ENCODE results near the gene NEK1.
A peak's percentile ranks its signal among the peaks of the same experiment; 100 is the strongest.
"Not testable (repeated sequence)": the region's sequence is repeated elsewhere in the genome, so short reads cannot be mapped to it uniquely, and the experiment has no call there.

The NEK1 gene

GRCh38 chr4:169626331-169627282 lies 14.2 kb upstream of the NEK1 start:
- no peak for DNase-seq (ENCODE audit: low read depth, low spot score)
- H3K27ac ChIP-seq (ENCODE audit: low read length): no peak overlapping the region
- no peak overlapping the region for H3K4me3 ChIP-seq (ENCODE audit: low read length)
- H3K9me3 ChIP-seq (ENCODE audit: control insufficient read depth, insufficient read depth, low read length): no peaks in the 10 kb centered on the region
- WGBS (ENCODE audit: insufficient coverage, insufficient read length): no CpG with 5 or more reads among the region's 6 CpGs
- H3K36me3 ChIP-seq (ENCODE audit: control insufficient read depth, insufficient read depth, low read length): no peaks in the 10 kb centered on the region
- H3K27me3 ChIP-seq (ENCODE audit: control insufficient read depth, insufficient read depth, low read length): no peaks in the 10 kb centered on the region
- H3K4me1 ChIP-seq (ENCODE audit: control insufficient read depth, insufficient read depth, low read length): no peaks in the 10 kb centered on the region

GRCh38 chr4:169625886-169626285 lies 13.5 kb upstream of the NEK1 start:
- no peaks in the 10 kb centered on the region for H3K36me3 ChIP-seq (ENCODE audit: control insufficient read depth, insufficient read depth, low read length)
- H3K27me3 ChIP-seq (ENCODE audit: control insufficient read depth, insufficient read depth, low read length): no peaks in the 10 kb centered on the region
- H3K9me3 ChIP-seq (ENCODE audit: control insufficient read depth, insufficient read depth, low read length): no peaks in the 10 kb centered on the region
- no peak overlapping the region for H3K27ac ChIP-seq (ENCODE audit: low read length)
- no peaks in the 10 kb centered on the region for H3K4me1 ChIP-seq (ENCODE audit: control insufficient read depth, insufficient read depth, low read length)
- WGBS (ENCODE audit: insufficient coverage, insufficient read length): no CpG with 5 or more reads among the region's 5 CpGs
- DNase-seq (ENCODE audit: low read depth, low spot score): no peak
- no peak overlapping the region for H3K4me3 ChIP-seq (ENCODE audit: low read length)

GRCh38 chr4:169624012-169624411 lies 11.6 kb upstream of the NEK1 start:
- not testable (repeated sequence) for H3K4me3 ChIP-seq (ENCODE audit: low read length); H3K9me3 ChIP-seq (ENCODE audit: control insufficient read depth, insufficient read depth, low read length); H3K36me3 ChIP-seq (ENCODE audit: control insufficient read depth, insufficient read depth, low read length); H3K27ac ChIP-seq (ENCODE audit: low read length); DNase-seq (ENCODE audit: low read depth, low spot score); H3K4me1 ChIP-seq (ENCODE audit: control insufficient read depth, insufficient read depth, low read length); H3K27me3 ChIP-seq (ENCODE audit: control insufficient read depth, insufficient read depth, low read length)
- no CpG with 5 or more reads among the region's 6 CpGs for WGBS (ENCODE audit: insufficient coverage, insufficient read length)

DNA sequence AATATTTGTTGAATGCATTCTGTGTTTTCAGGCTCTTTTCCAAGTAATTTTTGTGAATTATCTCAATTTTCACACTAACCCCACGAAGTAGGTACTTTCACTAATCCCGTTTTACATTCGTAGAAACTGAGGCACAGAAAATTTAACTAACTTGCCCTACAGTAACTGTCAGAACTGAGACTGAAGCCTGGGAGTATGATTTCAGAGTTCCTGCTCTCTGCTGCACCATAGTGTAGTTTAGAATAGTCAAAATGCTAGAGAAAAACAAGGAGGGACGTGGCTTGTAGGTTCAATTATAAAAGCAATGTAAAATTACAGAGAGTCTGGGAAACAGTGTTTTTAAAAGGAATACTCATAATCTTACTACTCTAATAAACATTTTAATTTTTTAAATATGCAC lies 10.2 kb upstream of the NEK1 start:
- no peaks in the 10 kb centered on the region for H3K27me3 ChIP-seq (ENCODE audit: control insufficient read depth, insufficient read depth, low read length)
- H3K4me1 ChIP-seq (ENCODE audit: control insufficient read depth, insufficient read depth, low read length): no peaks in the 10 kb centered on the region
- no peaks in the 10 kb centered on the region for H3K9me3 ChIP-seq (ENCODE audit: control insufficient read depth, insufficient read depth, low read length)
- H3K36me3 ChIP-seq (ENCODE audit: control insufficient read depth, insufficient read depth, low read length): no peaks in the 10 kb centered on the region
- no peak overlapping the region for H3K4me3 ChIP-seq (ENCODE audit: low read length)
- no peak overlapping the region for H3K27ac ChIP-seq (ENCODE audit: low read length)
- no peak for DNase-seq (ENCODE audit: low read depth, low spot score)
- WGBS (ENCODE audit: insufficient coverage, insufficient read length): no CpG with 5 or more reads among the region's 4 CpGs

- no peaks in the 10 kb centered on the region for H3K36me3 ChIP-seq (ENCODE audit: control insufficient read depth, insufficient read depth, low read length)
- no peak overlapping the region; the same call in 1 of the 2 replicates for H3K4me3 ChIP-seq (ENCODE audit: low read length)
- H3K9me3 ChIP-seq (ENCODE audit: control insufficient read depth, insufficient read depth, low read length): no peaks in the 10 kb centered on the region
- no peak overlapping the region for H3K27ac ChIP-seq (ENCODE audit: low read length)
- no peak for DNase-seq (ENCODE audit: low read depth, low spot score)
- no peaks in the 10 kb centered on the region for H3K27me3 ChIP-seq (ENCODE audit: control insufficient read depth, insufficient read depth, low read length)
- WGBS (ENCODE audit: insufficient coverage, insufficient read length): no CpG with 5 or more reads among the region's 6 CpGs
- H3K4me1 ChIP-seq (ENCODE audit: control insufficient read depth, insufficient read depth, low read length): no peaks in the 10 kb centered on the region
These were observed 9.5 kb upstream of the NEK1 start for GRCh38 chr4:169621731-169622492.

GRCh38 chr4:169620880-169621248 lies 8.5 kb upstream of the NEK1 start:
- no CpG with 5 or more reads among the region's 14 CpGs for WGBS (ENCODE audit: insufficient coverage, insufficient read length)
- H3K27ac ChIP-seq (ENCODE audit: low read length): no peak overlapping the region
- no peak for DNase-seq (ENCODE audit: low read depth, low spot score)
- H3K9me3 ChIP-seq (ENCODE audit: control insufficient read depth, insufficient read depth, low read length): no peaks in the 10 kb centered on the region
- peak overlapping the region; percentile 46; the same call in 1 of the 2 replicates for H3K4me3 ChIP-seq (ENCODE audit: low read length)
- no peaks in the 10 kb centered on the region for H3K36me3 ChIP-seq (ENCODE audit: control insufficient read depth, insufficient read depth, low read length)
- H3K27me3 ChIP-seq (ENCODE audit: control insufficient read depth, insufficient read depth, low read length): no peaks in the 10 kb centered on the region
- H3K4me1 ChIP-seq (ENCODE audit: control insufficient read depth, insufficient read depth, low read length): no peaks in the 10 kb centered on the region

DNA sequence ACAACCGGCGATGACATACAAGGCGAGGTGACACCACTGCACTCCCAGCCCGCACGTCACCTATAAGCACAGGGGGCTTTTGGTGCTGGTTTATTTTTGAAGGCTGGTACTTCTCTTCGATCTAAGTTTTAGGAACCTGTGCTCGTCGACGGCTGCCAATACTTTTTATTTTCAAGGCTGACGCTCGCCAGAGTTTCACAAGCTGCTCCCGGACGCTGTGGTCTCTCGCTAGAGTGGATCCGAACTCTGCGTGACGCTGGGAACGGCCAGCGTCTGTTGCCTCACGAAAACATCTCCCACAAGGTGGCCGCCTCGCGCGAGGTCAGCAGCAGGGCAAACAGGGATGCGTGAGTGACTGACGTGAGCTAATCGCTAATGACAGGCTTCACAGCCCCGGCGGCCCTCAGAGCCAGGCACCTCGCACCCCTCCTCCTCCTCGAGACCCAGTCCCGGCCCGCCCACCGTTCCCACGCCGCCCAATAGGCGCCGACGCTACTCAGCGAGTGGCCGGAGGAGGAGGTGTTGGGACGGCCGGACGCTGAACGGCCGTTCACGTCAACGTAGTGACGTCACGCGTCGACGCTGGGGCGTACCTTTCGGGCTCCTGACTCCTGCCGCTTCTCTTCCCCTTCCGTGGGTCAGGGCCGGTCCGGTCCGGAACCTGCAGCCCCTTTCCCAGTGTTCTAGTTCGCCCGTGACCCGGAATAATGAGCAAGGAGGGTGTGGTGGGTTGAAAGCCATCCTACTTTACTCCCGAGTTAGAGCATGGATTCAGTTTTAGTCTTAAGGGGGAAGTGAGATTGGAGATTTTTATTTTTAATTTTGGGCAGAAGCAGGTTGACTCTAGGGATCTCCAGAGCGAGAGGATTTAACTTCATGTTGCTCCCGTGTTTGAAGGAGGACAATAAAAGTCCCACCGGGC lies 7.8 kb upstream of the NEK1 start, which contains the start of gene CLCN3:
CLCN3 (plus strand) TSS at position 621 of the 922 bp plus-strand sequence. CDS start 15,351 bp downstream, outside the sequence.
- Histone ChIP-seq H3K27me3 (ENCODE audit: control insufficient read depth, insufficient read depth, low read length) (no peaks in the 10 kb centered on the region), H3K9me3 (ENCODE audit: control insufficient read depth, insufficient read depth, low read length) (no peaks in the 10 kb centered on the region), H3K27ac (ENCODE audit: low read length) (no peak within 1 kb of the TSS), H3K4me1 (ENCODE audit: control insufficient read depth, insufficient read depth, low read length) (no peaks in the 10 kb centered on the region), H3K36me3 (ENCODE audit: control insufficient read depth, insufficient read depth, low read length) (no peaks in the 10 kb centered on the region), H3K4me3 (ENCODE audit: low read length) (peak within 1 kb of the TSS; percentile 46; the same call in 1 of the 2 replicates)
- DNase-seq (ENCODE audit: low read depth, low spot score): peak; percentile 96
- no CpG with 5 or more reads among the region's 67 CpGs for WGBS (ENCODE audit: insufficient coverage, insufficient read length)

GRCh38 chr4:169619518-169619957 lies 7.2 kb upstream of the NEK1 start:
- H3K4me1 ChIP-seq (ENCODE audit: control insufficient read depth, insufficient read depth, low read length): no peaks in the 10 kb centered on the region
- WGBS (ENCODE audit: insufficient coverage, insufficient read length): no CpG with 5 or more reads among the region's 12 CpGs
- H3K27me3 ChIP-seq (ENCODE audit: control insufficient read depth, insufficient read depth, low read length): no peaks in the 10 kb centered on the region
- no peaks in the 10 kb centered on the region for H3K36me3 ChIP-seq (ENCODE audit: control insufficient read depth, insufficient read depth, low read length)
- no peak overlapping the region for H3K27ac ChIP-seq (ENCODE audit: low read length)
- H3K4me3 ChIP-seq (ENCODE audit: low read length): peak overlapping the region; percentile 46; the same call in 1 of the 2 replicates
- H3K9me3 ChIP-seq (ENCODE audit: control insufficient read depth, insufficient read depth, low read length): no peaks in the 10 kb centered on the region
- no peak for DNase-seq (ENCODE audit: low read depth, low spot score)

- DNase-seq (ENCODE audit: low read depth, low spot score): no peak
- no peak overlapping the region for H3K4me3 ChIP-seq (ENCODE audit: low read length)
- WGBS (ENCODE audit: insufficient coverage, insufficient read length): no CpG with 5 or more reads among the region's 4 CpGs
- H3K9me3 ChIP-seq (ENCODE audit: control insufficient read depth, insufficient read depth, low read length): no peaks in the 10 kb centered on the region
- no peak overlapping the region for H3K27ac ChIP-seq (ENCODE audit: low read length)
- no peaks in the 10 kb centered on the region for H3K36me3 ChIP-seq (ENCODE audit: control insufficient read depth, insufficient read depth, low read length)
- H3K27me3 ChIP-seq (ENCODE audit: control insufficient read depth, insufficient read depth, low read length): no peaks in the 10 kb centered on the region
- no peaks in the 10 kb centered on the region for H3K4me1 ChIP-seq (ENCODE audit: control insufficient read depth, insufficient read depth, low read length)
These were observed 6.6 kb upstream of the NEK1 start for GRCh38 chr4:169618986-169619385.

- Histone ChIP-seq H3K4me1 (ENCODE audit: control insufficient read depth, insufficient read depth, low read length) (no peaks in the 10 kb centered on the region), H3K27ac (ENCODE audit: low read length) (no peak overlapping the region), H3K27me3 (ENCODE audit: control insufficient read depth, insufficient read depth, low read length) (no peaks in the 10 kb centered on the region), H3K36me3 (ENCODE audit: control insufficient read depth, insufficient read depth, low read length) (no peaks in the 10 kb centered on the region), H3K4me3 (ENCODE audit: low read length) (no peak overlapping the region), H3K9me3 (ENCODE audit: control insufficient read depth, insufficient read depth, low read length) (no peaks in the 10 kb centered on the region)
- no peak for DNase-seq (ENCODE audit: low read depth, low spot score)
- no CpG with 5 or more reads among the region's 3 CpGs for WGBS (ENCODE audit: insufficient coverage, insufficient read length)
These were observed 5.9 kb upstream of the NEK1 start for GRCh38 chr4:169618286-169618685.

Measured in iPS DF 6.9 (cell line).